ENCODE data around the gene SMO. TPM values are rescaled to one million over a fixed set of nuclear protein-coding genes. Genes with fewer than 3 reads are reported as not detected.

The SMO gene
- total RNA-seq, 2 donors from 2014 or later = 75.5 to 76.2 TPM

- TF ChIP-seq CTCF (conservative IDR thresholded peaks at IDR 0.05) = no peak
- H3K36me3 Mint-ChIP-seq (ENCODE audit: low read depth) = peaks cover 17% of the 10 kb centered on the region
- peaks cover 6% of the 10 kb centered on the region for H3K36me3 ChIP-seq (ENCODE audit: control insufficient read depth, insufficient read depth, low read length)
- no peaks in the 10 kb centered on the region for H3K27me3 Mint-ChIP-seq (ENCODE audit: insufficient read depth)
- peaks cover 4% of the 10 kb centered on the region for H3K27me3 ChIP-seq (ENCODE audit: control insufficient read depth, insufficient read depth, low read length, poor library complexity, severe bottlenecking)
- DNase-seq = peak; percentile 30
- peaks cover 25% of the 10 kb centered on the region for H3K4me1 Mint-ChIP-seq
- H3K4me1 ChIP-seq (ENCODE audit: control insufficient read depth, insufficient read depth, low read length) = peaks cover 7% of the 10 kb centered on the region
- no peaks in the 10 kb centered on the region for H3K9me3 Mint-ChIP-seq
- H3K27ac ChIP-seq (ENCODE audit: low read depth, low read length) = no peak overlapping the region
- no peaks in the 10 kb centered on the region for H3K9me3 ChIP-seq (ENCODE audit: control insufficient read depth, low read length)
- no peak overlapping the region for H3K4me3 ChIP-seq (ENCODE audit: low read length)
- WGBS, 2 experiments (ENCODE audit: insufficient coverage in 1 of 2, insufficient read length in 1 of 2) = 86 to 88% methylated on average over 3 to 4 of the region's 4 CpGs
- H3K4me3 Mint-ChIP-seq = peak overlapping the region; percentile 51
- H3K27ac Mint-ChIP-seq = no peak overlapping the region
- H3K9ac ChIP-seq (ENCODE audit: extremely low read depth, low read length, poor library complexity, severe bottlenecking) = no peak overlapping the region
Measured at GRCh38 chr7:129167817-129168216, 20.6 kb upstream of the SMO start.

- Histone ChIP-seq H3K4me1 (ENCODE audit: control insufficient read depth, insufficient read depth, low read length) (peaks cover 7% of the 10 kb centered on the region), H3K9ac (ENCODE audit: extremely low read depth, low read length, poor library complexity, severe bottlenecking) (no peak overlapping the region), H3K27me3 (ENCODE audit: control insufficient read depth, insufficient read depth, low read length, poor library complexity, severe bottlenecking) (peaks cover 4% of the 10 kb centered on the region), H3K27ac (ENCODE audit: low read depth, low read length) (no peak overlapping the region), H3K9me3 (ENCODE audit: control insufficient read depth, low read length) (no peaks in the 10 kb centered on the region), H3K4me3 (ENCODE audit: low read length) (no peak overlapping the region), H3K36me3 (ENCODE audit: control insufficient read depth, insufficient read depth, low read length) (peaks cover 6% of the 10 kb centered on the region)
- WGBS, 2 experiments (ENCODE audit: insufficient coverage in 1 of 2, insufficient read length in 1 of 2) = 60% methylated on average over 15 to 20 of the region's 20 CpGs
- H3K4me3 Mint-ChIP-seq = peak overlapping the region; percentile 51
- no peaks in the 10 kb centered on the region for H3K27me3 Mint-ChIP-seq (ENCODE audit: insufficient read depth)
- H3K9me3 Mint-ChIP-seq = no peaks in the 10 kb centered on the region
- H3K36me3 Mint-ChIP-seq (ENCODE audit: low read depth) = peaks cover 17% of the 10 kb centered on the region
- peaks cover 25% of the 10 kb centered on the region for H3K4me1 Mint-ChIP-seq
- H3K27ac Mint-ChIP-seq = peak overlapping the region; percentile 80
- peak; percentile 71 for DNase-seq
- no peak for TF ChIP-seq CTCF (conservative IDR thresholded peaks at IDR 0.05)
Measured at GRCh38 chr7:129168231-129169021, 20.0 kb upstream of the SMO start.

GRCh38 chr7:129169171-129169671, 19.2 kb upstream of the SMO start:
- H3K4me3 ChIP-seq (ENCODE audit: low read length) = peak overlapping the region; percentile 49
- H3K4me3 Mint-ChIP-seq = peak overlapping the region; percentile 51
- H3K27me3 ChIP-seq (ENCODE audit: control insufficient read depth, insufficient read depth, low read length, poor library complexity, severe bottlenecking) = peaks cover 4% of the 10 kb centered on the region
- peak overlapping the region; percentile 87 for H3K27ac Mint-ChIP-seq
- peaks cover 1% of the 10 kb centered on the region for H3K9me3 Mint-ChIP-seq
- TF ChIP-seq CTCF (conservative IDR thresholded peaks at IDR 0.05) = no peak
- peak overlapping the region; percentile 41 for H3K9ac ChIP-seq (ENCODE audit: extremely low read depth, low read length, poor library complexity, severe bottlenecking)
- H3K27ac ChIP-seq (ENCODE audit: low read depth, low read length) = peak overlapping the region; percentile 5
- H3K36me3 ChIP-seq (ENCODE audit: control insufficient read depth, insufficient read depth, low read length) = peaks cover 6% of the 10 kb centered on the region
- H3K36me3 Mint-ChIP-seq (ENCODE audit: low read depth) = peaks cover 16% of the 10 kb centered on the region
- DNase-seq = peak; percentile 83
- H3K4me1 ChIP-seq (ENCODE audit: control insufficient read depth, insufficient read depth, low read length) = peaks cover 7% of the 10 kb centered on the region
- no peaks in the 10 kb centered on the region for H3K9me3 ChIP-seq (ENCODE audit: control insufficient read depth, low read length)
- H3K4me1 Mint-ChIP-seq = peaks cover 25% of the 10 kb centered on the region
- H3K27me3 Mint-ChIP-seq (ENCODE audit: insufficient read depth) = peaks cover 2% of the 10 kb centered on the region
- WGBS, 2 experiments (ENCODE audit: insufficient coverage in 1 of 2, insufficient read length in 1 of 2) = 13 to 18% methylated on average over 24 to 47 of the region's 47 CpGs

Measured in endodermal cell (in vitro differentiated cells).